Bone marrow (tissue), 2 donors: ENCODE data around the gene COLQ.
"Not testable (repeated sequence)": the region's sequence is repeated elsewhere in the genome, so short reads cannot be mapped to it uniquely, and the experiment has no call there.

Experiments
- DNase-seq, 2 donors: peaks; one replicate each; lab custom pipeline; 2025; lab: John Stamatoyannopoulos, UW

COLQ gene

GRCh38 chr3:15521573-15521965 is at the start of gene COLQ:
Gene COLQ (minus strand): TSS chr3:15521706. CDS start chr3:15521625, 81 bp downstream.
- peak in 1 of 2 donors; percentile 26 for DNase-seq

GRCh38 chr3:15563190-15563589 is 41.7 kb upstream of the COLQ start:
- DNase-seq = no peak

GRCh38 chr3:15562560-15562959 is 41.1 kb upstream of the COLQ start:
- no peak for DNase-seq

- DNase-seq = no peak
Observed at GRCh38 chr3:15558581-15558980, 37.1 kb upstream of the COLQ start.

GRCh38 chr3:15557511-15557946 is 36.0 kb upstream of the COLQ start:
- DNase-seq = peak; percentile 11 to 77

GRCh38 chr3:15556512-15556911 is 35.0 kb upstream of the COLQ start:
- peak in 1 of 2 donors; percentile 88 for DNase-seq

GRCh38 chr3:15553749-15554148 is 32.2 kb upstream of the COLQ start:
- no peak for DNase-seq

GRCh38 chr3:15551902-15552301 is 30.4 kb upstream of the COLQ start:
- DNase-seq = no peak

- no peak for DNase-seq
Observed at GRCh38 chr3:15549846-15550245, 28.3 kb upstream of the COLQ start.

GRCh38 chr3:15542614-15543013 is 21.1 kb upstream of the COLQ start:
- DNase-seq = no peak

GRCh38 chr3:15541371-15541770 is 19.9 kb upstream of the COLQ start:
- no peak for DNase-seq

- DNase-seq = no peak
Observed at GRCh38 chr3:15539066-15539465, 17.6 kb upstream of the COLQ start.

- DNase-seq = no peak
Observed at GRCh38 chr3:15538345-15538744, 16.8 kb upstream of the COLQ start.

- DNase-seq = no peak
Observed at GRCh38 chr3:15536856-15537255, 15.3 kb upstream of the COLQ start.

GRCh38 chr3:15535732-15536131 is 14.2 kb upstream of the COLQ start:
- no peak for DNase-seq

GRCh38 chr3:15532614-15533013 is 11.1 kb upstream of the COLQ start:
- DNase-seq = not testable (repeated sequence)

GRCh38 chr3:15531346-15531745 is 9.8 kb upstream of the COLQ start:
- no peak for DNase-seq

GRCh38 chr3:15528854-15529537 is 7.5 kb upstream of the COLQ start:
- DNase-seq = no peak

GRCh38 chr3:15527031-15527459 is 5.5 kb upstream of the COLQ start:
- no peak for DNase-seq

GRCh38 chr3:15525790-15526189 is 4.3 kb upstream of the COLQ start:
- DNase-seq = no peak

- DNase-seq = no peak
Observed at GRCh38 chr3:15523660-15524417, 2.3 kb upstream of the COLQ start.

GRCh38 chr3:15522016-15522415 is 510 bp upstream of the COLQ start:
- DNase-seq = no peak

- DNase-seq = no peak
Observed at GRCh38 chr3:15520804-15521572, 518 bp downstream of the COLQ start.
